Brain microvascular endothelial cell (primary cell): Measurements from ENCODE around the gene XPNPEP2.

ENCODE experiments used
- DNase-seq: peaks from one replicate; pipeline ENCODE4 v3.0.0-alpha.2; 2020
- H3K27ac ChIP-seq: fragments of 250-450 bp; sonication (Bioruptor Pico); 2 replicates; pipeline ENCODE4 v1.5.1; 2020; ENCODE audit warnings: mild to moderate bottlenecking, moderate library complexity
- H3K27me3 ChIP-seq: fragments of 250-450 bp; sonication (Bioruptor Pico); replicated peaks from 2 replicates; pipeline ENCODE4 v1.5.1; 2020; ENCODE audit warnings: mild to moderate bottlenecking
- H3K36me3 ChIP-seq: fragments of 250-450 bp; sonication (Bioruptor Pico); replicated peaks from 2 replicates; pipeline ENCODE4 v1.5.1; 2020; ENCODE audit warnings: mild to moderate bottlenecking
- H3K4me3 ChIP-seq: 2 replicates; pipeline ENCODE4 v1.5.1; 2011; ENCODE audit warnings: low read depth, mild to moderate bottlenecking, control low read depth, low read length, moderate library complexity
- CTCF ChIP-seq: IDR thresholded peaks from 2 replicates; pipeline ENCODE4 v1.5.1; 2011; ENCODE audit warnings: low read depth, mild to moderate bottlenecking, moderate library complexity, low read length, control low read depth, inconsistent platforms; ENCODE audit errors: missing control alignments
- in situ Hi-C: cut with HindIII; loops from 2 replicates; pipeline ENCODE4 v1.10.0; 2017; ENCODE audit warnings: low sequenced_read_pairs, low pct_ligation_motif_present

Gene XPNPEP2

GRCh38 chrX:129772796-129773431, 34.1 kb downstream of the XPNPEP2 start:
- in situ Hi-C loops: no loop called here
- no peaks in the 10 kb centered on the region for H3K27me3 ChIP-seq
- no peak for DNase-seq
- no peak overlapping the region for H3K27ac ChIP-seq
- no peak for TF ChIP-seq CTCF
- no peaks in the 10 kb centered on the region for H3K36me3 ChIP-seq
- H3K4me3 ChIP-seq: no peak overlapping the region

- no peak for TF ChIP-seq CTCF
- Histone ChIP-seq H3K27ac (no peak overlapping the region), H3K27me3 (no peaks in the 10 kb centered on the region), H3K36me3 (no peaks in the 10 kb centered on the region), H3K4me3 (no peak overlapping the region)
- DNase-seq: no peak
- in situ Hi-C loops: no loop called here
Observed at GRCh38 chrX:129773649-129774458, 35.1 kb downstream of the XPNPEP2 start.

GRCh38 chrX:129777218-129778030, 38.6 kb downstream of the XPNPEP2 start:
- Histone ChIP-seq H3K4me3 (no peak overlapping the region), H3K27ac (no peak overlapping the region), H3K36me3 (no peaks in the 10 kb centered on the region), H3K27me3 (no peaks in the 10 kb centered on the region)
- TF ChIP-seq CTCF: no peak
- no peak for DNase-seq
- in situ Hi-C loops: no loop called here

- Histone ChIP-seq H3K27ac (no peak overlapping the region), H3K36me3 (no peaks in the 10 kb centered on the region)
- in situ Hi-C loops: no loop called here
Observed at GRCh38 chrX:129779086-129779672, 40.4 kb downstream of the XPNPEP2 start.

More at GRCh38 chrX:129779086-129779672, 40.4 kb downstream of the XPNPEP2 start:
- Histone ChIP-seq H3K27me3 (no peaks in the 10 kb centered on the region), H3K4me3 (no peak overlapping the region)
- TF ChIP-seq CTCF: no peak
- no peak for DNase-seq
